Stimulated activated CD8-positive, alpha-beta memory T cell treated with anti-CD3 and anti-CD28 coated beads, Interleukin-7, amount 100 ng/mL, for 24 hours (primary cell): Measurements from ENCODE around the gene ALK.

Source experiments
- DNase-seq: peaks from one replicate; pipeline ENCODE4 v3.0.0-alpha.2; 2020; ENCODE audit warnings: low read depth

ALK gene

GRCh38 chr2:29902356-29902755 lies 19.0 kb downstream of the ALK start:
- DNase-seq: no peak

GRCh38 chr2:29900971-29901633 lies 20.3 kb downstream of the ALK start:
- no peak for DNase-seq

GRCh38 chr2:29898999-29899398 lies 22.4 kb downstream of the ALK start:
- no peak for DNase-seq

DNA sequence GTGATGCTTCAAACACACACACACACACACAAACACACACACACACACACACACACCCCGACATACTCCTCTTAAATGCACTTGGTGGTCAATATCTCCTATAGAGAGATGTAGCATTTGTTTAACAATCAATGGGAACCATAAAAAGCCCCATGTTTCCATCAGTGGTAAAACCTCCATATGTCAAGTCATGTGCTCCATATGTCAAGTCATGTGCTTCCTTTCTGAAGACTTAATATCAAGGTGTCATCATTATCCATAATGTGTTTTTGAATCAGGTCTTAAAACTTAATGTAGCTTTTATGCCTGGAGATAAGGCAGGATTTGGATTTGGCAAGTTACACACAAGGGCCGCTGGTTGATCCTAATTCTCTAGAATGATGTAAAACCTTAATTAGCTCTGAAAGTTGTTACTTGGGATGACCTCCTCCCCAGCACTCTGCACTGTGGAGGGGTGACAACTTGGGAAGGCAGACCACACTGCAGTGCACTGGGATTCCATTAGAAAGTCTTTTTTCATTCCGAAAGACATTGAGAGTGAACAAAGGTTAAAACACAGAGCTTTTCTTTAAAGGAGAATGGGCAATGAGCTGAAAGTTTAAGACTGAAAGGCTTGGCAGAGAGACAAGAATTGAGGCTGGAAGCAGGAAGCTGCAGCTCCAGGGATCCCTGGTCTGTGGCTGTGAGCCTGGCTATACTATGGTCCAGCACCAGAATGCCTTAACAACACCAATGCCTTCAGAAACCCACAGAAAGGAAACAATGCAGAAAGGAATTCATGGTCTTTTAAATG lies 26.4 kb downstream of the ALK start:
- no peak for DNase-seq

GRCh38 chr2:29892585-29893259 lies 28.7 kb downstream of the ALK start:
- DNase-seq: no peak

GRCh38 chr2:29881089-29881730 lies 40.2 kb downstream of the ALK start:
- no peak for DNase-seq

- DNase-seq: no peak
These were observed 41.3 kb downstream of the ALK start for GRCh38 chr2:29880084-29880483.

- no peak for DNase-seq
These were observed 41.9 kb downstream of the ALK start for GRCh38 chr2:29879456-29879855.

- DNase-seq: no peak
These were observed 42.5 kb downstream of the ALK start for GRCh38 chr2:29878898-29879297.

DNA sequence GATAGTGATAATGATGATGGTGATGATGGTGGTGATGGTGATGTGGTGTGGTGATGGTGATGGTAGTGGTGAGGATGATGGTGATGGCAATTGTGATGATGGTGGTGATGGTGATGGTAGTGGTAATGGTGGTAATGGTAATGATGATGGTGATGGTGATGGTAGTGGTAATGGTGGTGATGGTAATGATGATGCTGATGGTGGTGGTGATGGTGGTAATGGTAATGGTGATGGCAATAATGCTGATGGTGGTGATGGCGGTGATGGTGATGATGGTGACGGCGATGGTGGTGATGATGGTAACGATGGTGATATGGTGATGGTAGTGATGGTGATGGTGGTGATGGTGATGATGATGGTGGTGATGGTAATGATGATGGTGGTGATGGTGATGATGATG lies 45.0 kb downstream of the ALK start:
- no peak for DNase-seq

GRCh38 chr2:29874745-29875144 lies 46.6 kb downstream of the ALK start:
- no peak for DNase-seq

DNA sequence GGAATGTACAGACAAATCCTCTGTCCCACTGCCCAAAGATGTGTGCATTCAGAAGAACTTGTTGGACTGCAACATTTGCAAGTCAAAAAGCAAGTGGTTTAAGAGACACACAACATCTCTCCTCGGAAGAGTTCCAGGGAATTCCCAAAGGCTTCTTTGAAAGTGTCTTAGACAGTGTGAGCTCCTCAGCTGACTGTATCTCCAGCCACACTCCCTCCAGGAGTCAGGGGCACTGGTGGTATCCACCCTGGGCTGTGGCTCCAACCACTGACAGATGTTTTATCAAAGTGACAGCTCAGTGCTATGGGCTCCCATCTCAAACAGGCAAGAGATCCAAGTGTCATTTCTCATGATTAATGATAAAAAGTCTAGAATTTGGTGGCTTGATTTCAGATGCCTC lies 48.5 kb downstream of the ALK start:
- no peak for DNase-seq

DNA sequence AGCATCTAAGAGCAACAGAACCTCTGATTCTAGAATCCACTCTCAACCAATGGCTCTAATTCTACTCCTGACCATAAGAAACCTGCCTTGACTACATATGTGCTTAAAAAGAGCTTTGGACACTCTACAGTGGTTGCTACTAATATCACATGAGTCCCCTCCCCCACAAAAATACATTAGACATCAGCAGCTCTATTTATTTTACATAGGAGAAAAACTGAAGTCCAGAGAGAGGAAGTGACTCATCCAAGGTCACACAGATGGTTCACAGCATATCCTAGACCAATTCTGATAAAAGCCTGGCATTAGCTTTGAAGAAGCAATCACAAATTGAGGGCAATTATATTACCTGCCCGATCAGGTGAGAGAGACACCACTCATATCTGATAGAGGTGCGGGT lies 49.8 kb downstream of the ALK start:
- no peak for DNase-seq

- no peak for DNase-seq
These were observed 55.9 kb downstream of the ALK start for GRCh38 chr2:29865512-29865911.

GRCh38 chr2:29864988-29865387 lies 56.4 kb downstream of the ALK start:
- DNase-seq: no peak

DNA sequence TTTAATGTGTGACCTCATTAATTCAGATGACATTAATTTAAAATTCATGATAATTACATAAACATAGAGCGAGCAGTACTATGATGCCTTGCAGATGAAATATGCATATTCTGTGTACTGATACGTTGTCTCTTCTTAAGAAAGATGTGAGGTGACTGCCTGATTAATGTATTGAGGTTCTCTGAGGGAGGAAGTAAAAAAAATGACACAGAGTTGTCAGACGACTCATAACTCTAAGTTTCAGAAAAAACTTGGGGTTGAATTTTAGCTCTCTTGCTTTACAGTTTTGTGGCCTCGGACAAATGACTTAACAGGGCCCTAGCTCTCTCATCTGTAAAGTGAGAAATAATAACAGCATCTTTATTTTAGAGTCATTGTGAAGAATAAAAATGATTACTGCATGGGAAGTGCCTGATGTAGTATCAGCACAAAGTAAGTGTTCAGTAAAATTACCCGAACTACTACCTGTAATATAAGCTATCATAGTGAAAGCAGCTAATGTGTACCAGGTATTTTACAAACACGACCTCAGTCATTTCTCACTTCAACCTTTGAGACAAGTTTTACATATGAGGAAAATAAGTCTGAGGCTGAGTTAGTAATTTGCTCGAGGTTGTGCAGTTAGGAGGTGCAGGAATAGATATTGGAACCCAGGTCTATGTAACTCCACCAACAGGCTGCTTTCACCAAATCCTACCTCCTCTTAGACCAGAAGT lies 65.3 kb downstream of the ALK start:
- no peak for DNase-seq

GRCh38 chr2:29850794-29851193 lies 70.6 kb downstream of the ALK start:
- DNase-seq: no peak

GRCh38 chr2:29848566-29849310 lies 72.6 kb downstream of the ALK start:
- no peak for DNase-seq

GRCh38 chr2:29847886-29848285 lies 73.5 kb downstream of the ALK start:
- no peak for DNase-seq

DNA sequence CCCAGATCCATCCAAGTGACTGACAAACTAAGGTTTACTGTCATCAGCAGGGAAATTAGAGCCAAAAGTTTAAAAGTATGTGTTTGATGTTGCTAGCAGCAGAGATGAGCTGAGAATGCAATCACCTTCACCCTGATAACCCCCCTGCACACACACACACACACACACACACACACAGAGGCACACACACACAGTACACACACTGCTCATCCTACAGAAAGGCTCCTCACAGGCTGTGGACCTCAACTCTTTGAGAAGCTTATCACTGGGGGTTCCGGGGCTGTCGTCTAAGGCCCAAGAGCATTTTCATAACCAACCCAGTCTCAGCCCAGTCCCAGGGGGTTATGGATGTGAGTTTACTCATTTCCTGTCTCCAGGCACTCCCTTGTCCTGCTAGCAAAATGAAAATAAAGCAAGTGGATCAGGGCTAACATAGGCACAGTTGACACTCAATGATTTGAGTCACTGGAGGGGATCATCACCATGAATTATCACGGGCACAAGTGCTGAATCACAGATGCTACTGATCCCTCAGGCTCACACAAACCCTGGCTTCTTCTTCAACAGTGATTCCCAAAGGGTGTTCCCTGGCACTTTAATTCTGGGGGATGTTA lies 76.6 kb downstream of the ALK start:
- no peak for DNase-seq
